ENCODE measurements around the gene KRT16.

Gene KRT16

DNA sequence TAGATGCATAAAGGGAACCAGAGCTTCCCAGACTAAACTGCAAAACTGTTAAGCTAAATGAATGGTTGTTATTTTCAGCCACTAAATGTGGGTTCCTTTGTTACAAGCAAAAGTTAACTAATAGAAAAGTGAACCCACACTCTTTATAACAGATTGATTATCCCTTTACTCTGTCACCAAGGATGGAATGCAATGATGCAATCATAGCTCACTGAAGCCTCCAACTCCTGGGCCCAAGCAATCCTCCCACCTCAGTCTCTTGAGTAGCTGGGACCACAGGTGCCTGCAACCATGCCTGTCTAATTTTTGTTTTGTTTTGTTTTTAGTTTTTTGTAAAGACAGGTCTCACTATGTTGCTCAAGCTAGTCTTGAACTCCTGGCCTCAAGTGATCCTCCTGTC, 47.2 kb downstream of the KRT16 start:
- ATAC-seq (ENCODE audit: low read depth), result no peak
- no peaks in the 10 kb centered on the region for H3K36me3 ChIP-seq (ENCODE audit: low read depth)
- no peak overlapping the region for H3K4me3 ChIP-seq (ENCODE audit: severe bottlenecking)
- DNase-seq (ENCODE audit: low spot score), result no peak
- no peaks in the 10 kb centered on the region for H3K27me3 ChIP-seq (ENCODE audit: insufficient read depth, poor library complexity, severe bottlenecking)
- H3K27ac ChIP-seq (ENCODE audit: poor library complexity, severe bottlenecking), result no peak overlapping the region
- no peaks in the 10 kb centered on the region for H3K9me3 ChIP-seq (ENCODE audit: severe bottlenecking)
- TF ChIP-seq, protein P1, sequence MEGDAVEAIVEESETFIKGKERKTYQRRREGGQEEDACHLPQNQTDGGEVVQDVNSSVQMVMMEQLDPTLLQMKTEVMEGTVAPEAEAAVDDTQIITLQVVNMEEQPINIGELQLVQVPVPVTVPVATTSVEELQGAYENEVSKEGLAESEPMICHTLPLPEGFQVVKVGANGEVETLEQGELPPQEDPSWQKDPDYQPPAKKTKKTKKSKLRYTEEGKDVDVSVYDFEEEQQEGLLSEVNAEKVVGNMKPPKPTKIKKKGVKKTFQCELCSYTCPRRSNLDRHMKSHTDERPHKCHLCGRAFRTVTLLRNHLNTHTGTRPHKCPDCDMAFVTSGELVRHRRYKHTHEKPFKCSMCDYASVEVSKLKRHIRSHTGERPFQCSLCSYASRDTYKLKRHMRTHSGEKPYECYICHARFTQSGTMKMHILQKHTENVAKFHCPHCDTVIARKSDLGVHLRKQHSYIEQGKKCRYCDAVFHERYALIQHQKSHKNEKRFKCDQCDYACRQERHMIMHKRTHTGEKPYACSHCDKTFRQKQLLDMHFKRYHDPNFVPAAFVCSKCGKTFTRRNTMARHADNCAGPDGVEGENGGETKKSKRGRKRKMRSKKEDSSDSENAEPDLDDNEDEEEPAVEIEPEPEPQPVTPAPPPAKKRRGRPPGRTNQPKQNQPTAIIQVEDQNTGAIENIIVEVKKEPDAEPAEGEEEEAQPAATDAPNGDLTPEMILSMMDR (IDR thresholded peaks at IDR 0.05; ENCODE audit: poor library complexity, severe bottlenecking), result no peak
- no peaks in the 10 kb centered on the region for H3K4me1 ChIP-seq (ENCODE audit: insufficient read depth, poor library complexity, severe bottlenecking)

DNA sequence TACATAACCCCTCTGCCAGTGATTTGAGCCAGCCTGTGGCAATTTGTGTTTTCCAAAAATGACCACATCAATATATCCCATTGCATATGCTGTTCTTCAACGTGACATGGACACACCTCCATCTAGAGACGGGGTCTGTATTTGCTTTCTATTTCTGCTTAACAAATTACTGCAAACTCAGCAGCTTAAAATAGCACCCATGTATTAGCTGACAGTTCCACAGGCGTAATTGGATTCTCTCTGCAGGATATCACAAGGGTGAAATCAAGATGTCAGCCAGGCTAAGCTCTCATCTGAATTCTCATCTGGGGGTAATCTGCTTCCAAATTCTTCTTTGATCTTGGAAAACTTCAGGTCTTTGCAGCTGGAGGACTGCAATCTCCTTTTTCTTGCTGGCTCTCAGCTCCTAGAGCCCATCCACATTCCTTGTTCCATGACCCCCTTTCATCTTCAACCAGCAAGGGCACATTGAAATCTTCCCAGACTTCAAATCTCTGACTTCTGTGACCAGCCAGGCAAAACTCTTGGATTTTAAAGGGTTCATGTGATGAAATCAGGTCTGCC, 48.9 kb downstream of the KRT16 start:
- no peaks in the 10 kb centered on the region for H3K4me1 ChIP-seq (ENCODE audit: insufficient read depth, poor library complexity, severe bottlenecking)
- TF ChIP-seq, protein P1 (IDR thresholded peaks at IDR 0.05; ENCODE audit: poor library complexity, severe bottlenecking), result no peak
- no peaks in the 10 kb centered on the region for H3K36me3 ChIP-seq (ENCODE audit: low read depth)
- H3K27me3 ChIP-seq (ENCODE audit: insufficient read depth, poor library complexity, severe bottlenecking), result no peaks in the 10 kb centered on the region
- DNase-seq (ENCODE audit: low spot score) (no peak), ATAC-seq (ENCODE audit: low read depth) (no peak)
- no peak overlapping the region for H3K27ac ChIP-seq (ENCODE audit: poor library complexity, severe bottlenecking)
- H3K9me3 ChIP-seq (ENCODE audit: severe bottlenecking), result no peaks in the 10 kb centered on the region
- no peak overlapping the region for H3K4me3 ChIP-seq (ENCODE audit: severe bottlenecking)

GRCh38 chr17:41561554-41561953, 51.0 kb downstream of the KRT16 start:
- Histone ChIP-seq H3K27me3 (ENCODE audit: insufficient read depth, poor library complexity, severe bottlenecking) (no peaks in the 10 kb centered on the region), H3K4me1 (ENCODE audit: insufficient read depth, poor library complexity, severe bottlenecking) (no peaks in the 10 kb centered on the region), H3K4me3 (ENCODE audit: severe bottlenecking) (no peak overlapping the region), H3K9me3 (ENCODE audit: severe bottlenecking) (no peaks in the 10 kb centered on the region), H3K36me3 (ENCODE audit: low read depth) (no peaks in the 10 kb centered on the region), H3K27ac (ENCODE audit: poor library complexity, severe bottlenecking) (no peak overlapping the region)
- DNase-seq (ENCODE audit: low spot score) (no peak), ATAC-seq (ENCODE audit: low read depth) (no peak)
- TF ChIP-seq, protein P1 (IDR thresholded peaks at IDR 0.05; ENCODE audit: poor library complexity, severe bottlenecking), result no peak
